ENCODE results near the gene SCYL1. TPM values are rescaled to one million over a fixed set of nuclear protein-coding genes. Genes with fewer than 3 reads are reported as not detected.

Gene SCYL1
- total RNA-seq, 4 donors from 2014 or later: 109 to 128 (median 112) TPM

GRCh38 chr11:65538915-65539743, 14.2 kb downstream of the SCYL1 start:
- Histone ChIP-seq H3K4me1 (peaks cover 0 to 52% (median 23%) of the 10 kb centered on the region in 4 donors), H3K9me3 (no peaks in the 10 kb centered on the region), H3K36me3 (peaks cover 0 to 73% (median 7%) of the 10 kb centered on the region in 3 donors), H3K4me3 (peak overlapping the region; percentile 35 to 62 (median 56)), H3K27ac (peak overlapping the region; percentile 75 to 93 (median 88)), H3K27me3 (no peaks in the 10 kb centered on the region)
- TF ChIP-seq POLR2A (IDR thresholded peaks at IDR 0.05) (no peak), EP300 (IDR thresholded peaks at IDR 0.05) (no peak), CTCF (IDR thresholded peaks at IDR 0.05) (no peak)
- WGBS, 2 donors: 81 to 83% methylated on average over 37 to 71 of the region's 92 CpGs
- no peak for DNase-seq (ENCODE audit: low spot score in 2 of 2)

GRCh38 chr11:65539744-65540289, 14.9 kb downstream of the SCYL1 start:
- Histone ChIP-seq H3K27me3 (no peaks in the 10 kb centered on the region), H3K4me1 (peaks cover 0 to 52% (median 23%) of the 10 kb centered on the region in 4 donors), H3K4me3 (peak overlapping the region; percentile 35 to 62 (median 56)), H3K27ac (peak overlapping the region; percentile 75 to 93 (median 88)), H3K36me3 (peaks cover 0 to 73% (median 7%) of the 10 kb centered on the region in 3 donors), H3K9me3 (no peaks in the 10 kb centered on the region)
- TF ChIP-seq CTCF (IDR thresholded peaks at IDR 0.05) (peak in 2 of 5 experiments; percentile 54 to 71), EP300 (IDR thresholded peaks at IDR 0.05) (no peak), POLR2A (IDR thresholded peaks at IDR 0.05) (no peak)
- 21 to 24% methylated on average over 20 to 37 of the region's 60 CpGs for WGBS, 2 donors
- DNase-seq (ENCODE audit: low spot score in 2 of 2): no peak

GRCh38 chr11:65540290-65541092, 15.6 kb downstream of the SCYL1 start:
- Histone ChIP-seq H3K36me3 (peaks cover 0 to 73% (median 7%) of the 10 kb centered on the region in 3 donors), H3K27ac (peak overlapping the region; percentile 75 to 93 (median 88)), H3K9me3 (no peaks in the 10 kb centered on the region), H3K4me3 (peak overlapping the region; percentile 35 to 62 (median 56)), H3K27me3 (no peaks in the 10 kb centered on the region), H3K4me1 (peaks cover 0 to 52% (median 23%) of the 10 kb centered on the region in 4 donors)
- DNase-seq (ENCODE audit: low spot score in 2 of 2): peak; percentile 87 to 92
- TF ChIP-seq CTCF (IDR thresholded peaks at IDR 0.05) (peak; percentile 78 to 98 (median 86)), EP300 (IDR thresholded peaks at IDR 0.05) (peak; percentile 73 to 79), POLR2A (IDR thresholded peaks at IDR 0.05) (peak in 1 of 2 donors; percentile 61)
- WGBS, 2 donors: 0 to 1% methylated on average over 19 to 34 of the region's 78 CpGs

- H3K27me3 ChIP-seq: no peaks in the 10 kb centered on the region
- DNase-seq (ENCODE audit: low spot score in 2 of 2): no peak
- TF ChIP-seq EP300 (IDR thresholded peaks at IDR 0.05) (no peak), POLR2A (IDR thresholded peaks at IDR 0.05) (no peak), CTCF (IDR thresholded peaks at IDR 0.05) (peak in 2 of 5 experiments; percentile 49 to 56)
- H3K4me3 ChIP-seq: peak overlapping the region; percentile 35 to 62 (median 56)
- H3K4me1 ChIP-seq: peaks cover 0 to 54% (median 24%) of the 10 kb centered on the region in 4 donors
- H3K36me3 ChIP-seq: peaks cover 0 to 73% (median 7%) of the 10 kb centered on the region in 3 donors
- whole genome bisulfite sequencing, 2 donors: 35 to 61% methylated on average over 5 to 10 of the region's 18 CpGs
- H3K9me3 ChIP-seq: no peaks in the 10 kb centered on the region
- H3K27ac ChIP-seq: peak overlapping the region; percentile 75 to 93 (median 88)
Observed at GRCh38 chr11:65541093-65541982, 16.5 kb downstream of the SCYL1 start.

Data from tibial nerve (tissue), 4 donors.